HAP-1 (cell line): ENCODE results near the gene DIAPH1.
"Not testable (repeated sequence)": the region's sequence is repeated elsewhere in the genome, so short reads cannot be mapped to it uniquely, and the experiment has no call there.

Experiments used
- DNase-seq, 2 experiments: peaks; one replicate each; pipeline ENCODE4 v3.0.0-alpha.2; 2016 to 2020; ENCODE audit warnings: low spot score in 2 of 2
- H3K27me3 ChIP-seq: fragments of 250-450 bp; sonication (Bioruptor Pico); 2 replicates; pipeline ENCODE4 v1.5.1; 2020; ENCODE audit warnings: low read depth, mild to moderate bottlenecking, moderate library complexity
- H3K36me3 ChIP-seq: fragments of 250-450 bp; sonication (Bioruptor Pico); replicated peaks from 2 replicates; pipeline ENCODE4 v1.5.1; 2020; ENCODE audit warnings: mild to moderate bottlenecking
- H3K4me1 ChIP-seq: fragments of 250-450 bp; sonication (Bioruptor Pico); 2 replicates; pipeline ENCODE4 v1.5.1; 2020; ENCODE audit warnings: mild to moderate bottlenecking
- H3K4me3 ChIP-seq: fragments of 250-450 bp; sonication (Bioruptor Pico); 2 replicates; pipeline ENCODE4 v1.5.1; 2020; ENCODE audit warnings: mild to moderate bottlenecking, moderate library complexity
- H3K9me3 ChIP-seq: fragments of 250-450 bp; sonication (Bioruptor Pico); 2 replicates; pipeline ENCODE4 v1.5.1; 2020; ENCODE audit warnings: mild to moderate bottlenecking, moderate library complexity
- in situ Hi-C: fragments of 300-500 bp; cut with MboI; formaldehyde crosslinking; loops from 3 replicates; pipeline ENCODE4 v1.14.3; 2020; ENCODE audit warnings: low sequenced_read_pairs, inconsistent platforms, mixed read lengths

The DIAPH1 gene

GRCh38 chr5:141613344-141613743, 5.5 kb downstream of the DIAPH1 start:
- DNase-seq = no peak
- no peak overlapping the region for H3K4me3 ChIP-seq
- in situ Hi-C loops = no loop called here
- H3K4me1 ChIP-seq = peaks cover 23% of the 10 kb centered on the region
- no peaks in the 10 kb centered on the region for H3K9me3 ChIP-seq
- H3K27me3 ChIP-seq = no peaks in the 10 kb centered on the region
- no peaks in the 10 kb centered on the region; the same call in none of the 2 replicates for H3K36me3 ChIP-seq

- H3K4me1 ChIP-seq = peaks cover 11% of the 10 kb centered on the region
- no peaks in the 10 kb centered on the region for H3K9me3 ChIP-seq
- in situ Hi-C loops = no loop called here
- DNase-seq = no peak
- no peak overlapping the region for H3K4me3 ChIP-seq
- H3K36me3 ChIP-seq = no peaks in the 10 kb centered on the region
- H3K27me3 ChIP-seq = no peaks in the 10 kb centered on the region
Measured at GRCh38 chr5:141611289-141611688, 7.5 kb downstream of the DIAPH1 start.

GRCh38 chr5:141609921-141610320, 8.9 kb downstream of the DIAPH1 start:
- DNase-seq, H3K36me3 ChIP-seq, H3K4me3 ChIP-seq, H3K9me3 ChIP-seq, in situ Hi-C loops, H3K27me3 ChIP-seq, H3K4me1 ChIP-seq: not testable (repeated sequence)

DNA sequence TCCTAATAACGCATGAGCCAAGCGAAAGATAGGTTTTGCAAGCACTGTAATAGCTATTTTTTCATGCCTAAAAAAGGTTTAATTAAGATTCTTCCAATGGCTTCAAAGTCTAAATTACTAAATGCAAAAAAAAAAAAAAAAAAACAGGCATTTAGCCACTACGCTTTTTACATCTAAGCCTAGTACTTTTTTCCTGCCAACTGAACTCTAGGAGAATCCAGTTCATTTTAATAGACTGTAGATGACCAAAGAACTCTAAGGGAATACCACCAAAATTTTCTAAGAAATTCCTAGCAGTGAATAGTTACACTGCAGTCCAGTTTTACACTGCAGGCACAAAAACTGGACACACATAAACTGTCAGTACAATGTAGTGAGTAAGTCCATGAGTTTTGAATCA, 9.8 kb downstream of the DIAPH1 start:
- no peaks in the 10 kb centered on the region for H3K36me3 ChIP-seq
- no peak overlapping the region for H3K4me3 ChIP-seq
- no peaks in the 10 kb centered on the region for H3K27me3 ChIP-seq
- no peak for DNase-seq
- H3K9me3 ChIP-seq = no peaks in the 10 kb centered on the region
- in situ Hi-C loops = no loop called here
- H3K4me1 ChIP-seq = peaks cover 16% of the 10 kb centered on the region

DNA sequence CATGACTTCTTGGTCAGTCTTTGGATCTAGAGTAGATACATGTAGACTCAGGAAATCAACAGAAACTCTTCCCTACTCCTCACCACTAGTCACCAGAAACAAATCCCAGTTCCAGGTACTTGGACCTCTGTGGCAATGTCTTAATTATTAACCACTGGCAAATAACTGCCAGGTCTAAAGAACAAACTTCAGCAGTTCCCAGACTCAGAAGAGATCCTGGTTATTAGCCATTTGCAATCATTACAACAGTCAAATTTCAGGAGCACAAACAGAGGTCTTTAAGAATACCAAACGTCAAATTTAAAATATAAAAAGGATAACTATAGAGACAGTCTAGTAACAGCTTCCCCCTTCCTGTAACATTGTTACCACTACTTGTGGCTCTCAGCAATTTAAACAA, 10.2 kb downstream of the DIAPH1 start:
- no peaks in the 10 kb centered on the region for H3K36me3 ChIP-seq
- no peaks in the 10 kb centered on the region for H3K27me3 ChIP-seq
- no peak overlapping the region for H3K4me3 ChIP-seq
- in situ Hi-C loops = no loop called here
- peaks cover 16% of the 10 kb centered on the region for H3K4me1 ChIP-seq
- no peak for DNase-seq
- no peaks in the 10 kb centered on the region for H3K9me3 ChIP-seq

- H3K4me1 ChIP-seq = peaks cover 15% of the 10 kb centered on the region
Measured at GRCh38 chr5:141608046-141608445, 10.8 kb downstream of the DIAPH1 start.

GRCh38 chr5:141605523-141606277, 13.1 kb downstream of the DIAPH1 start:
- no peaks in the 10 kb centered on the region for H3K9me3 ChIP-seq
- in situ Hi-C loops = no loop called here
- no peaks in the 10 kb centered on the region for H3K27me3 ChIP-seq
- H3K4me1 ChIP-seq = peaks cover 13% of the 10 kb centered on the region
- DNase-seq = no peak
- H3K36me3 ChIP-seq = peaks cover 4% of the 10 kb centered on the region; the same call in 1 of the 2 replicates
- no peak overlapping the region for H3K4me3 ChIP-seq

More at GRCh38 chr5:141608046-141608445, 10.8 kb downstream of the DIAPH1 start:
- DNase-seq = no peak
- no peaks in the 10 kb centered on the region for H3K36me3 ChIP-seq
- H3K27me3 ChIP-seq = no peaks in the 10 kb centered on the region
- H3K4me3 ChIP-seq = no peak overlapping the region
- in situ Hi-C loops = no loop called here
- H3K9me3 ChIP-seq = no peaks in the 10 kb centered on the region

GRCh38 chr5:141603923-141604717, 14.7 kb downstream of the DIAPH1 start:
- DNase-seq = peak; percentile 33 to 36
- Histone ChIP-seq H3K36me3 (peaks cover 4% of the 10 kb centered on the region; the same call in 1 of the 2 replicates), H3K4me1 (peaks cover 13% of the 10 kb centered on the region), H3K9me3 (no peaks in the 10 kb centered on the region), H3K27me3 (no peaks in the 10 kb centered on the region), H3K4me3 (no peak overlapping the region)
- in situ Hi-C loops = no loop called here

- in situ Hi-C loops = no loop called here
- Histone ChIP-seq H3K4me3 (no peak overlapping the region), H3K4me1 (peaks cover 13% of the 10 kb centered on the region), H3K36me3 (peaks cover 4% of the 10 kb centered on the region; the same call in 1 of the 2 replicates), H3K27me3 (no peaks in the 10 kb centered on the region), H3K9me3 (no peaks in the 10 kb centered on the region)
- no peak for DNase-seq
Measured at GRCh38 chr5:141602606-141603005, 16.2 kb downstream of the DIAPH1 start.

DNA sequence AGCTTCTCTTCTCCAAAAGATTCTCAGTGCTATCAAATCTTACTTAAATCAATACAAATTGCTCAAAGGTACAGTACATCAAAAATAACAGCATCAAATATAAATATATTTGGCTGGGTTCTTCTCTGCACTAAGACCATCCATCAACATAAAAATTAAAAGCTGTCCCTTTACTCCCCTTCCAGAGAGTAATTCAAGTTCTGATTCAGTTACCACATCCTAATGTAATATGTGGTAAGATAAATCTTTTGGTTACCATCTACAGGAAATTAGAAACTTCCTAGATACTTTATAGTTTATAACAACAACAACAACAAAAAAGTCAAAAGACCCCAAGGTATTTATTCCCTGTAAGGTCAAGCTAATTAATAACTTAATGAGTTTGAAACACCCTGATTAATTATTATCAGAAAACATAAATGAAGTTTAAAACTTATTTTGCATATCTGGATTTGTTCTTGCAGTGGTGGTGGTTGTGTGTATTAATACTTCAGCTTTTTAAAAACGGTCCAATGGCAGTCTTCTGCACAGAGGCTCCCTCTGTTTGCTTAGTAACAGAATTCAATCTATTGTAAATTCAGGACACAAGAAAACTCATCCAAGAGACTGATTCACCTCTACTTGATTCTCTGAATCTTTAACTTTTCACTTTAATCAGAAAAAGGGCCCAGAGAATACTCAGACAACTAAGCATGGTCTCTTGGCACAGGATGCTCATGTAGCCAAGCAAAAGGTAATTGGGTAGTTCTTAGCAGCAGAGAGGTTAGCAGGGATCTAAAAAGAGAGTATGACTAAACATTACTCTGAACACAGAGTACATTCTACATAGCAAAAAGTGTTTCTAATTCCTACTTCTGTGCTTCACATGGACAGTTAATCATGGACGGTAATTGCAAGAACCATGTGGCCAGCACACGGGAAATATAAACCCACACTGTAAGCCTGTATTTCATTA, 20.1 kb downstream of the DIAPH1 start:
- H3K9me3 ChIP-seq = no peaks in the 10 kb centered on the region
- in situ Hi-C loops = no loop called here
- DNase-seq = no peak
- H3K4me1 ChIP-seq = no peaks in the 10 kb centered on the region; the same call in 1 of the 2 replicates
- no peaks in the 10 kb centered on the region for H3K27me3 ChIP-seq
- no peak overlapping the region for H3K4me3 ChIP-seq
- peaks cover 4% of the 10 kb centered on the region; the same call in 1 of the 2 replicates for H3K36me3 ChIP-seq

- DNase-seq = no peak
- Histone ChIP-seq H3K36me3 (peaks cover 2% of the 10 kb centered on the region; the same call in 1 of the 2 replicates), H3K9me3 (no peaks in the 10 kb centered on the region), H3K27me3 (no peaks in the 10 kb centered on the region), H3K4me3 (no peak overlapping the region), H3K4me1 (no peaks in the 10 kb centered on the region; the same call in 1 of the 2 replicates)
- in situ Hi-C loops = no loop called here
Measured at GRCh38 chr5:141597814-141598213, 21.0 kb downstream of the DIAPH1 start.

DNA sequence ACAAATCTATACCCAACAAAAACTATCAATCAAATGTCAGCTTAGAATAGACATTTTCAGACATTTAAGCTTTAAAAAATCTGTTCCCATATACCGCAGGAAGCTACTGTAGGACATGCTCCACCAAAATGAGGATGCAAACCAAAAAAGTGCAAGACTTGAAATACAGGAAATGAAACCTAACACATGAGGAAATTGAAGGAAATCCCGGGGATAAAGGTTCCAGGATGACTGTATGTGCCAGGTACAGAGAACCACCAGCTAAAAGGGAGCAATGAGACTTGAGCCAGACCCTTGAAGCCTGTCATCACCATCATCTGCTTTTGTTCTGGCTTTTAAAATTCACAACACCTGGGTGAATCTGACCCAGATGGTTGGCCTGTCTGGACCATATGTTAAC, 21.4 kb downstream of the DIAPH1 start:
- no peak for DNase-seq
- H3K27me3 ChIP-seq = no peaks in the 10 kb centered on the region

GRCh38 chr5:141596867-141597266, 21.9 kb downstream of the DIAPH1 start:
- no peak overlapping the region for H3K4me3 ChIP-seq
- in situ Hi-C loops = no loop called here
- H3K4me1 ChIP-seq = no peaks in the 10 kb centered on the region; the same call in 1 of the 2 replicates
- no peak for DNase-seq
- no peaks in the 10 kb centered on the region; the same call in 1 of the 2 replicates for H3K36me3 ChIP-seq
- H3K27me3 ChIP-seq = no peaks in the 10 kb centered on the region
- no peaks in the 10 kb centered on the region for H3K9me3 ChIP-seq

More for the DNA sequence above, 21.4 kb downstream of the DIAPH1 start:
- Histone ChIP-seq H3K4me1 (no peaks in the 10 kb centered on the region; the same call in 1 of the 2 replicates), H3K36me3 (no peaks in the 10 kb centered on the region; the same call in 1 of the 2 replicates), H3K9me3 (no peaks in the 10 kb centered on the region), H3K4me3 (no peak overlapping the region)
- in situ Hi-C loops = no loop called here
